HG02938 (cell line): ENCODE results near the gene RPS14.
"Not testable (repeated sequence)": the region's sequence is repeated elsewhere in the genome, so short reads cannot be mapped to it uniquely, and the experiment has no call there.

Experiments used
- ATAC-seq: cut with Tn5 transposase; IDR thresholded peaks from one replicate; pipeline ENCODE4 v1.9.1; 2021; ENCODE audit warnings: mild to moderate bottlenecking, moderate library complexity; ENCODE audit not compliant: unreplicated experiment

Gene RPS14

GRCh38 chr5:150481972-150482406, 32.5 kb upstream of the RPS14 start:
- ATAC-seq = no peak

DNA sequence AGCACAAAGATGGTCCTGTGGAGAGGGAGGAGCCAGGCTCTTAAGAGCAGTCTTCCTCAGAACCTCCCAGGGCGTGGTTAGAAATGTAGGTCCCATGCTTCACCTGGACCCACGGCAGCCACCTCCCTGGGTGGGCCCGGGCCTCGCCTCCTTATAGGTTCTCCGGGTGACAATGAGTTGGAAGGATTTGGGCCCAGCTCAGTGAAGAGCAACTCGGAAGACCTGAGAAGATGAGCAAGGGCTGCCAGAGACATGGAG, 32.1 kb upstream of the RPS14 start:
- ATAC-seq = no peak

DNA sequence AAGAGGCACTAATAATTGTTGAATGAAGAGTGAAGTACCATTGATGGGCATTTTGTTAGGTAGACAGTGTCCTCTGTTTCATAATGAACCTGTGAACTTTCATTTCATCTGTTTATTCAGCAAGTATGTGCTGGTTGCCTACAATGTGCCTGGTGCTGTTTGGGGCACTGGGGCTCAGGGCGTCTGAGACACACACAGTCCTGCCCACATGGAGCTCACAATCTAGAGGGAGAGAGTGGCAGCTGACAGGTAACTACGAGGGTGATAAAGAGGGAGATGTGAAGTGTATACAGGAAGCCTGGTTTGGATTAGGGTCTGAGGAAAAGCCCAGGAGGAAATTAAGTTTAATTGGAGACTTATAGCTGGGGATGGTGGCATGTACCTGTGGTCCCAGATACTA, 29.9 kb upstream of the RPS14 start:
- ATAC-seq = no peak

- ATAC-seq = not testable (repeated sequence)
Measured at GRCh38 chr5:150476568-150476967, 27.0 kb upstream of the RPS14 start.

DNA sequence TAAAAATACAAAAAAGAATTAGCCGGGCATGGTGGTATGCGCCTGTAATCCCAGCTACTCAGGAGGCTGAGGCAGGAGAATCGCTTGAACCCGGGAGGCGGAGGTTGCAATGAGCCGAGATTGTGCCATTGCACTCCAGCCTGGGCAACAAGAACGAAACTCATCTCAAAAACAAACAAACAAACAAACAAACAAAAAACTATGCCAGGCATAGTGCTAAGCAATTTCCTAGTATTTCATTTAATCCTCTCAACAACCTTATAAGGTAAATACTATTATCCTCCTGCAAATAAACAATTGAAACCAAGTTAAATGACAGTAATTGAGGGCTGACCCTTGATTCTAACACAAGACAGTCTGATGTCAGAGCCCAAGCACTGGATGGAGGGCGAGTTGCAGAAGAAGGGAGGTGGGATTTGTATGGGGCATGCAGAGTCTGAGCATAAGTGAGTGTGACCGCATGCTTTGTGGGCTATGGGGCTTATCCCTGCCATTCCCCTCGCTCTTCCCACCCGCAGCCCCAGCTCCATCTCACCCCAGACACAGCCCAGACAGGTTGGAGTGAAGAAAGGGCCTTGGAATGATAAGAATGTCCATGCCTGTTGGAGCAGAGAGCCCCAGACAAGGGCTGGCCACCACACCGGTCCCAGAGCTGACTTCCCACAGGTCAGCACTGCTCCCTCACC, 24.3 kb upstream of the RPS14 start:
- no peak for ATAC-seq

- ATAC-seq = no peak
Measured at GRCh38 chr5:150469718-150470469, 20.4 kb upstream of the RPS14 start.

DNA sequence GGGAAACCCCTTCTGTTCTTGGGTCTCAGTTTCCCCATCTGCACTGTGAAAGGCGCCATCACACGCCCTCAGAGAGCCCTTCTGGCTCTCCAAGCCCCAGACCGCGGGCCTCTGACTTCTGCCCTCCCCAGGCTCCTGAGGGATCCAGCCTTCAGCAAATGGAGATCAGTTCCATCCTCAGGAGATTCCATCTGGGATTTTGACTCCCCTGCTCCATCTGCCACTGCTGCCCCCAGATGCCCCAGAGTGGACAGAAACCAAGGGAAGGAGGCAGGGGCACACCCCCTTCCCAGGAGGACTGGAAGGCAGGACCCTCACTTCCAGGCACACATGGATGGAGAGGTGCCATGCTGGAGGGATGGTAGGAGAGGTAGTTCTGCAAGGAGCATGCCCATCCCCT, 18.7 kb upstream of the RPS14 start:
- ATAC-seq = no peak

- no peak for ATAC-seq
Measured at GRCh38 chr5:150465927-150466326, 16.4 kb upstream of the RPS14 start.

DNA sequence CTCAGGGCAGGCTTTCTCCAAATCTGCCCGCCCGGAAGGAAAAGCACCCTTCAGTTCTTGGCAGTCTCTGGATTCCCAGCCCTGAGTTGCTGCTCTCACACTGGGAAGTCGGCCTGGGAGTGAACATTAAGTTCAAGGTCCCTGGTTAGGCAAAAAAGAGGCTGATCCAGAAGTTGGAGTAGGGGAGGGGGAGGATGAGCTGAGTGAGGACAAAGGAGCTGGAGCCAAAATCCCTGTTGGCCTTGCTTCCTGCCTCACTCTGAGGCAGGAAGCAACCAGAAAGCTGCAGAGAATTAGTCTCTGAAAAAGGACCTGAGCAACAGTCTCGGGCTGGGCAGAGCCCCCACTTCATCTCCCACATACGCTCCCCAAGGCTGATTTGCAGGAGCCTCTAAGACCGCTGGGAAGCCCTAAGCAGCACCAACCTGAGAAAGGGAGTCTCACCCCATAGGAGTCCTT, 15.0 kb upstream of the RPS14 start:
- ATAC-seq = no peak

- peak; percentile 75 for ATAC-seq
Measured at GRCh38 chr5:150461231-150461630, 11.7 kb upstream of the RPS14 start.

- no peak for ATAC-seq
Measured at GRCh38 chr5:150460781-150461180, 11.2 kb upstream of the RPS14 start.

DNA sequence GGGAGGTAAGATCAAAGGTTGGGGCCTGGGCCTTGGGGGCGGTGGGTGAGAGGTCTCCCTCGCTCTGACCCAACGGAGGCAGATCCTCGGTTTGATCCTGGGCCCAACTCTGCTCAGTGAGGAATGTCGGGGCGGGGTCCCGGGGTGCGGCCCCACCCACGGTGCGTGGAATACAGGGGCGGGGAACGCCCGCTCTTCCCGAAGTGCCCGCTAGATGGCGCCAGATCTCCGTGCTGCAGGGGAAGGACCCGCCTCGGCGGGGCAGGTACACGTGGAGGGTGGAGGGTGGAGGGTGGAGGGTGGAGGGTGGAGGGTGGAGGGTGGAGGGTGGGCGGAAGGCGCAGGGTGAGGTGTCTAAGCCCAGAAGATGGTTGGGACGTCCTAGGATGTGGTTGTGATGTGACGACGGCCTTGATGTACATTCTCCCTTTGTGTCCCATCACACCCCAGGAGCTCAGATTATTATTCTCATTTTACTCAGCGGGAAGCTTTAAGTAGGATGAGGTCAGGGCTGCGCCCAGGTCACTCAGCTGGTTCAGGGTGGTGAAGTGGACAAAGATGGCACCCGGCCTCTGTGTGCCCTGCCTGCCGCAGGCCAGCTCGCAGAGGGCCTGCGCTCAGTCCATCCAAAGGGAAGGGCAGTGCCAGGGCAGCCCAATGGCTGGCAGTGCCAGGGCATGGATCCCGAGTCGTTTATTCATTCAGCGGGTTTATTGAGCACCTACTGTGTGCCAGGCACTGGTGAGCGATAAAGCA, 9.4 kb upstream of the RPS14 start:
- ATAC-seq = peak; percentile 62

GRCh38 chr5:150457562-150458240, 8.2 kb upstream of the RPS14 start:
- no peak for ATAC-seq

GRCh38 chr5:150457121-150457520, 7.6 kb upstream of the RPS14 start:
- no peak for ATAC-seq

GRCh38 chr5:150454492-150455229, 5.1 kb upstream of the RPS14 start:
- ATAC-seq = no peak

GRCh38 chr5:150454027-150454426, 4.5 kb upstream of the RPS14 start:
- ATAC-seq = not testable (repeated sequence)

DNA sequence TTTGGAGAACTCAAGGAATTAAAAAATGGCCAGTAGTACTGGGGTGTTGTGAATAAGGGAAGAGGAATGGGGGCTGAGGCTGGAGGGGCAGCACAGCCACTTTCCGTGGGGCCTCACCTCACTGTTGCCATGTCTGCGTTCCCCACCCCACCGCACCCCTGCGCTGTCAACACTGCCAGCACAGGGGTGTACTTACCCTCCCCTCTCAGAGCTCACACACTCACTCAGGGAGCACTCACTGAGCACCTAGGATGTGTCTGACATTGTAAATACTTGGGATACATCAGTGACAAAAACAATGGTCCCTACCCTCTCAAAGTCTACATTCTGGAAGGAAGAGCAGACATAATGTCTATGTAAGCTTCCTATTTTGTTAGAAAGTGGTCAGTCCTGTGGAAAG, 3.4 kb upstream of the RPS14 start:
- no peak for ATAC-seq

GRCh38 chr5:150451594-150451993, 2.1 kb upstream of the RPS14 start:
- no peak for ATAC-seq

GRCh38 chr5:150448952-150449516, 505 bp downstream of the RPS14 start:
- ATAC-seq = peak; percentile 26

- ATAC-seq = no peak
Measured at GRCh38 chr5:150448334-150448733, 1.2 kb downstream of the RPS14 start.
